SK-N-SH (cell line): ENCODE results near the gene HPN. TPM values are rescaled to one million over a fixed set of nuclear protein-coding genes. Genes with fewer than 3 reads are reported as not detected.
"Not testable (repeated sequence)": the region's sequence is repeated elsewhere in the genome, so short reads cannot be mapped to it uniquely, and the experiment has no call there.

Experiments
- CTCF ChIA-PET: fragments of 300-600, 350-600 bp; formaldehyde crosslinking; extraction: SDS; loops from one replicate; lab custom pipeline; 2021; lab: Yijun Ruan, JAX
- POLR2A ChIA-PET: fragments of 350-600 bp; sonication (Branson Sonifier 250); formaldehyde crosslinking; extraction: SDS; loops from one replicate; lab custom pipeline; 2020; ENCODE audit warnings: antibody characterized with exemption, inconsistent platforms; lab: Yijun Ruan, JAX
- DNase-seq: peaks from one replicate; pipeline ENCODE4 v3.0.0; 2012
- H2AFZ ChIP-seq: fragments of 200-600 bp; sonication (generic); 2 replicates; pipeline ENCODE4 v1.8.1; 2016; ENCODE audit warnings: antibody characterized with exemption, mild to moderate bottlenecking, low read depth
- H3F3A ChIP-seq: fragments of 200-600 bp; sonication (generic); replicated peaks from 2 replicates; pipeline ENCODE3; 2016; ENCODE audit warnings: antibody characterized with exemption, mild to moderate bottlenecking; ENCODE audit not compliant: insufficient read depth
- H3K27ac ChIP-seq, 2 experiments: fragments of 200-500 bp in 1 of 2; fragments of 200-600 bp in 1 of 2; sonication (Bioruptor generic) in 1 of 2; sonication (generic), shearing (Covaris generic) in 1 of 2; 2 replicates each; pipeline versions ENCODE4 v1.5.1 to v1.6.1; 2014 to 2016; ENCODE audit warnings: low read depth in 2 of 2, inconsistent platforms in 1 of 2, low read length in 1 of 2, mild to moderate bottlenecking in 1 of 2, mixed read lengths in 1 of 2
- H3K27me3 ChIP-seq: fragments of 200-600 bp; sonication (generic), shearing (Covaris generic); 2 replicates; pipeline ENCODE4 v1.6.1; 2016; ENCODE audit warnings: mixed run types; ENCODE audit not compliant: insufficient read depth
- H3K36me3 ChIP-seq, 2 experiments: fragments of 200-500 bp in 1 of 2; fragments of 200-600 bp in 1 of 2; sonication (Bioruptor generic) in 1 of 2; sonication (generic) in 1 of 2; replicated peaks in 1 of 2; 2 replicates each; pipeline versions ENCODE3 to v1.5.1; 2014 to 2016; ENCODE audit warnings: low read length in 1 of 2, mild to moderate bottlenecking in 1 of 2; ENCODE audit not compliant: insufficient read depth in 2 of 2, control insufficient read depth in 1 of 2
- H3K4me1 ChIP-seq, 2 experiments: fragments of 200-500 bp in 1 of 2; fragments of 200-600 bp in 1 of 2; sonication (Bioruptor generic) in 1 of 2; sonication (generic), shearing (Covaris generic) in 1 of 2; 2 replicates each; pipeline versions ENCODE4 v1.5.1 to v1.6.1; 2014 to 2016; ENCODE audit warnings: low read depth in 1 of 2, low read length in 1 of 2, mixed run types in 1 of 2; ENCODE audit not compliant: insufficient read depth in 2 of 2, control insufficient read depth in 1 of 2
- H3K4me2 ChIP-seq: fragments of 200-600 bp; sonication (generic), shearing (Covaris generic); 2 replicates; pipeline ENCODE4 v1.6.1; 2017; ENCODE audit warnings: mixed run types
- H3K4me3 ChIP-seq, 2 experiments: fragments of 200-500 bp in 1 of 2; fragments of 200-600 bp in 1 of 2; sonication (Bioruptor generic) in 1 of 2; sonication (generic), shearing (Covaris generic) in 1 of 2; 2 replicates each; pipeline versions ENCODE4 v1.5.1 to v1.8.1; 2014 to 2016; ENCODE audit warnings: low read depth in 2 of 2, inconsistent platforms in 1 of 2, low read length in 1 of 2, mild to moderate bottlenecking in 1 of 2, mixed read lengths in 1 of 2, moderate library complexity in 1 of 2
- H3K79me2 ChIP-seq: fragments of 200-600 bp; sonication (generic); 2 replicates; pipeline ENCODE4 v1.8.1; 2017; ENCODE audit warnings: mild to moderate bottlenecking; ENCODE audit not compliant: insufficient read depth
- H3K9ac ChIP-seq: fragments of 200-600 bp; sonication (generic); 2 replicates; pipeline ENCODE4 v1.6.1; 2017; ENCODE audit warnings: mixed run types
- H3K9me2 ChIP-seq: fragments of 200-600 bp; sonication (generic); 2 replicates; pipeline ENCODE4 v1.6.1; 2017; ENCODE audit warnings: mixed run types
- H3K9me3 ChIP-seq: fragments of 200-600 bp; sonication (generic); 2 replicates; pipeline ENCODE4 v1.6.1; 2017; ENCODE audit warnings: mixed run types, mild to moderate bottlenecking, moderate library complexity
- H4K20me1 ChIP-seq: fragments of 200-600 bp; sonication (generic); 2 replicates; pipeline ENCODE4 v1.6.1; 2017; ENCODE audit warnings: mild to moderate bottlenecking, mixed run types; ENCODE audit not compliant: insufficient read depth
- CHD2 ChIP-seq: fragments of 150-350 bp; IDR thresholded peaks from 2 replicates; pipeline ENCODE4 v1.6.1; 2018; ENCODE audit warnings: low read length; ENCODE audit not compliant: partially characterized antibody
- FOSL2 ChIP-seq: IDR thresholded peaks from 2 replicates; pipeline ENCODE4 v1.4.0; 2012; ENCODE audit warnings: low read depth, mild to moderate bottlenecking, moderate library complexity, borderline replicate concordance
- REST ChIP-seq: IDR thresholded peaks from 2 replicates; pipeline ENCODE4 v1.6.1; 2012; ENCODE audit warnings: mild to moderate bottlenecking, low read depth, low read length, moderate library complexity
- RFX5 ChIP-seq: IDR thresholded peaks from 2 replicates; pipeline ENCODE4 v1.6.1; 2012; ENCODE audit warnings: mild to moderate bottlenecking, improper control_type of control experiment, low read length
- SMC3 ChIP-seq: IDR thresholded peaks from 2 replicates; pipeline ENCODE4 v1.6.1; 2012; ENCODE audit warnings: low read depth, low read length, improper control_type of control experiment
- whole genome bisulfite sequencing: methylation state at CpG from one replicate; pipeline ENCODE4 v1.1.6; 2017; ENCODE audit warnings: low lambda C conversion rate; 5-methylcytosine and 5-hydroxymethylcytosine counted together
- polyA plus RNA-seq, 3 experiments: library from polyadenylated mRNA; depleted of rRNA; stranded (reverse); fragments of >200 nt; gene quantifications; 2 replicates each; pipeline ENCODE4 v1.2.3, GENCODE V29; 2012
- TF ChIP-seq, protein P1 (sequence below): fragments of 150-350 bp; IDR thresholded peaks from 2 replicates; pipeline ENCODE4 v1.6.1; 2017; ENCODE audit warnings: antibody characterized with exemption, low read length, low read depth, borderline replicate concordance
- TF ChIP-seq, protein P2 (sequence below): fragments of 150-350 bp; IDR thresholded peaks from 2 replicates; pipeline ENCODE4 v1.6.1; 2016; ENCODE audit warnings: mild to moderate bottlenecking, low read depth, low read length

Gene HPN
- polyA plus RNA-seq, 1 of the 3 experiments (the other 2 are of a cell fraction) = 0.05 TPM

- no peak for TF ChIP-seq CHD2
- no peak for TF ChIP-seq REST
- no peak for TF ChIP-seq SMC3
- TF ChIP-seq RFX5 = no peak
- no peak for TF ChIP-seq FOSL2
- TF ChIP-seq, protein P1, sequence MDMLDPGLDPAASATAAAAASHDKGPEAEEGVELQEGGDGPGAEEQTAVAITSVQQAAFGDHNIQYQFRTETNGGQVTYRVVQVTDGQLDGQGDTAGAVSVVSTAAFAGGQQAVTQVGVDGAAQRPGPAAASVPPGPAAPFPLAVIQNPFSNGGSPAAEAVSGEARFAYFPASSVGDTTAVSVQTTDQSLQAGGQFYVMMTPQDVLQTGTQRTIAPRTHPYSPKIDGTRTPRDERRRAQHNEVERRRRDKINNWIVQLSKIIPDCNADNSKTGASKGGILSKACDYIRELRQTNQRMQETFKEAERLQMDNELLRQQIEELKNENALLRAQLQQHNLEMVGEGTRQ = no peak
- TF ChIP-seq, protein P2, sequence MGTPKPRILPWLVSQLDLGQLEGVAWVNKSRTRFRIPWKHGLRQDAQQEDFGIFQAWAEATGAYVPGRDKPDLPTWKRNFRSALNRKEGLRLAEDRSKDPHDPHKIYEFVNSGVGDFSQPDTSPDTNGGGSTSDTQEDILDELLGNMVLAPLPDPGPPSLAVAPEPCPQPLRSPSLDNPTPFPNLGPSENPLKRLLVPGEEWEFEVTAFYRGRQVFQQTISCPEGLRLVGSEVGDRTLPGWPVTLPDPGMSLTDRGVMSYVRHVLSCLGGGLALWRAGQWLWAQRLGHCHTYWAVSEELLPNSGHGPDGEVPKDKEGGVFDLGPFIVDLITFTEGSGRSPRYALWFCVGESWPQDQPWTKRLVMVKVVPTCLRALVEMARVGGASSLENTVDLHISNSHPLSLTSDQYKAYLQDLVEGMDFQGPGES = no peak
Measured at GRCh38 chr19:35013820-35014754, 27.4 kb upstream of the HPN start (continued).

- H3K9ac ChIP-seq, H3K4me3 ChIP-seq, H3F3A ChIP-seq, H3K27me3 ChIP-seq, H2AFZ ChIP-seq, H3K27ac ChIP-seq, DNase-seq, H3K4me2 ChIP-seq, H3K9me2 ChIP-seq, H3K4me1 ChIP-seq, H4K20me1 ChIP-seq, H3K9me3 ChIP-seq, H3K79me2 ChIP-seq, POLR2A ChIA-PET: not testable (repeated sequence)
- CTCF ChIA-PET = interaction anchor here (1.2 to 3.0 kb wide), 5 partner anchors 14 to 176 kb away, joined by 3 to 15 read pairs (median 12); partner anchors contain the start of gene SCN1B
- 94% methylated on average over 4 of the region's 4 CpGs for WGBS
- peaks cover 36 to 63% of the 10 kb centered on the region in 2 experiments for H3K36me3 ChIP-seq
Measured at GRCh38 chr19:35014774-35015173, 26.7 kb upstream of the HPN start.
